ENCODE results near the gene EML4.
A peak's percentile ranks its signal among the peaks of the same experiment; 100 is the strongest.
"Not testable (repeated sequence)": the region's sequence is repeated elsewhere in the genome, so short reads cannot be mapped to it uniquely, and the experiment has no call there.

EML4 gene

DNA sequence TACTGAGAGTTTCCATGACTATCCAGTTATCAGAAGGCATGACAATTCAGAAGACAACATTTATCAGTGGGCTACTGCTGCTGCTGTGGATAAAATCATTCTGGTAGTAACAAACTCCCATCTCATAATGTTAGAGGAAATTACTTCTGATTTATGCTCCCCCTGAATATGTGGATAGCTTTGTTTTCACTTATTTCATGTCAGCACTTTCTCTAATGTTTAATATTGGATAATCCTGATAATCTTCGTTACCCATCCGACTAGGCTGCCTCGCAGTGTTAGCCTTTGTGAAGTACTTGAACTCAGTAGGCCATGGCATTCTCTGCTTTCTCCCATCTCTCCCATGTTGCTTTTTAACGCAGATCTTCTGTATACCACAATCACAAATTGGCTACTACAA lies 163.4 kb downstream of the EML4 start:
- Mint-ChIP-seq H3K27me3 (ENCODE audit: low read depth) (no peaks in the 10 kb centered on the region), H3K4me3 (no peak overlapping the region), H3K4me1 (no peaks in the 10 kb centered on the region), H3K9me3 (no peaks in the 10 kb centered on the region), H3K27ac (no peak overlapping the region), H3K36me3 (ENCODE audit: low read depth) (peaks cover 76% of the 10 kb centered on the region)
- TF ChIP-seq, protein P1, sequence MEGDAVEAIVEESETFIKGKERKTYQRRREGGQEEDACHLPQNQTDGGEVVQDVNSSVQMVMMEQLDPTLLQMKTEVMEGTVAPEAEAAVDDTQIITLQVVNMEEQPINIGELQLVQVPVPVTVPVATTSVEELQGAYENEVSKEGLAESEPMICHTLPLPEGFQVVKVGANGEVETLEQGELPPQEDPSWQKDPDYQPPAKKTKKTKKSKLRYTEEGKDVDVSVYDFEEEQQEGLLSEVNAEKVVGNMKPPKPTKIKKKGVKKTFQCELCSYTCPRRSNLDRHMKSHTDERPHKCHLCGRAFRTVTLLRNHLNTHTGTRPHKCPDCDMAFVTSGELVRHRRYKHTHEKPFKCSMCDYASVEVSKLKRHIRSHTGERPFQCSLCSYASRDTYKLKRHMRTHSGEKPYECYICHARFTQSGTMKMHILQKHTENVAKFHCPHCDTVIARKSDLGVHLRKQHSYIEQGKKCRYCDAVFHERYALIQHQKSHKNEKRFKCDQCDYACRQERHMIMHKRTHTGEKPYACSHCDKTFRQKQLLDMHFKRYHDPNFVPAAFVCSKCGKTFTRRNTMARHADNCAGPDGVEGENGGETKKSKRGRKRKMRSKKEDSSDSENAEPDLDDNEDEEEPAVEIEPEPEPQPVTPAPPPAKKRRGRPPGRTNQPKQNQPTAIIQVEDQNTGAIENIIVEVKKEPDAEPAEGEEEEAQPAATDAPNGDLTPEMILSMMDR (IDR thresholded peaks at IDR 0.05; ENCODE audit: unreplicated experiment in 3 of 3): no peak

DNA sequence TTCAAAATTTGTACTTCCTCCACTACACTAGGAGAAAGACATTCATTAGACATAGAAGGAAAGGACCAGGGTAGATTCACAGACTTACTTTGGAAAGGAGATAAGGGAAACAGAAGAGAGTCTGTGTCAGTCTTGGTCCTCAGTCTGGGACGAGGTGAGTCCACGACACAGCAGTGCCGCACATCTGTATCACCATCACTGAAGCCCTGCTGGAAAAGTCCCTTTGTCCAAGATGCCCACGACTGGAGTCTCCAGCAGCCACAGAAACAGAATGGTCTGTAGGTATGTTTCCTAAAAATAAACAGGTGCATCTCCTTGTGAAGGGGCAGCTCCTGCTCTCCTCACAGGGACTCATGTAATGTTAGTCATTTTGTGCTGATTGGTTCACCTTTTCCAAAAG lies 164.4 kb downstream of the EML4 start:
- no peak overlapping the region for H3K27ac Mint-ChIP-seq
- H3K4me3 Mint-ChIP-seq: no peak overlapping the region
- no peaks in the 10 kb centered on the region for H3K4me1 Mint-ChIP-seq
- peaks cover 79% of the 10 kb centered on the region for H3K36me3 Mint-ChIP-seq (ENCODE audit: low read depth)
- TF ChIP-seq, protein P1 (IDR thresholded peaks at IDR 0.05; ENCODE audit: unreplicated experiment in 3 of 3): no peak
- no peaks in the 10 kb centered on the region for H3K9me3 Mint-ChIP-seq
- H3K27me3 Mint-ChIP-seq (ENCODE audit: low read depth): no peaks in the 10 kb centered on the region

DNA sequence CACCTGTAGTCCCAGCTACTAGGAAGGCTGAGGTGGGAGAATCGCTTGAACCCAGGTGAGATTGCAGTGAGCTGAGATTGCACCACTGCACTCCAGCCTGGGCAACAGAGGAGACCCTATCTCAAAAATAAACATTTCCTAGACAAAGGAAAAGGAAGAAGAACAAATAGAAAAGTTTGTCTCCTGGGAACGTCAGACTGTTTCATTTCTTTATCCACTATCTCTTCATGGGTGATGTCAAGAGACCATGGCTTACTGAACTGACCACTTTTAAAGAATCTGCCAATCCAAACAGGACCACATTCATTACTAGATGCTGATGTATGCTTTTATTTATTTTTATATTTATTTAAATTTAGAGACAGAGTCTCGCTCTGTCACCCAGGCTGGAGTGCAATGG lies 165.1 kb downstream of the EML4 start:
- TF ChIP-seq, protein P1 (IDR thresholded peaks at IDR 0.05; ENCODE audit: unreplicated experiment in 3 of 3): no peak
- no peaks in the 10 kb centered on the region for H3K4me1 Mint-ChIP-seq
- no peaks in the 10 kb centered on the region for H3K9me3 Mint-ChIP-seq
- no peak overlapping the region for H3K4me3 Mint-ChIP-seq
- no peaks in the 10 kb centered on the region for H3K27me3 Mint-ChIP-seq (ENCODE audit: low read depth)
- H3K36me3 Mint-ChIP-seq (ENCODE audit: low read depth): peaks cover 79% of the 10 kb centered on the region
- no peak overlapping the region for H3K27ac Mint-ChIP-seq

DNA sequence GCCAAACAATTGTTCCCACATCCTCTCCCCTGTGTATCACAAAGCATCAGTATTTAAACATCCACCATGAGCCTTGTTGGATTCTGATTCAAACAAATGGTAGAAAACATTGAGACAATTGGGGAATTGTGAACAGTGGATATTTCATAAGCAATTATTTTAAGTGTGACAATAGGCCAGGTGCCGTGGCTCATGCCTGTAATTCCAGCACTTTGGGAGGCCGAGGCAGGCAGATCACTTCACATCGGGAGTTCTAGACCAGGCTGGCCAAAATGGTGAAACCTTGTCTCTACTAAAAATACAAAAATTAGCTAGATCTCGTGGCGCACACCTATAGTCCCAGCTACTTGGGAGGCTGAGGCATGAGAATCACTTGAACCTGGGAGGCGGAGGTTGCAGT lies 165.7 kb downstream of the EML4 start:
- H3K27me3 Mint-ChIP-seq (ENCODE audit: low read depth); H3K4me3 Mint-ChIP-seq; H3K27ac Mint-ChIP-seq; H3K4me1 Mint-ChIP-seq; H3K9me3 Mint-ChIP-seq: not testable (repeated sequence)
- peaks cover 80% of the 10 kb centered on the region for H3K36me3 Mint-ChIP-seq (ENCODE audit: low read depth)

DNA sequence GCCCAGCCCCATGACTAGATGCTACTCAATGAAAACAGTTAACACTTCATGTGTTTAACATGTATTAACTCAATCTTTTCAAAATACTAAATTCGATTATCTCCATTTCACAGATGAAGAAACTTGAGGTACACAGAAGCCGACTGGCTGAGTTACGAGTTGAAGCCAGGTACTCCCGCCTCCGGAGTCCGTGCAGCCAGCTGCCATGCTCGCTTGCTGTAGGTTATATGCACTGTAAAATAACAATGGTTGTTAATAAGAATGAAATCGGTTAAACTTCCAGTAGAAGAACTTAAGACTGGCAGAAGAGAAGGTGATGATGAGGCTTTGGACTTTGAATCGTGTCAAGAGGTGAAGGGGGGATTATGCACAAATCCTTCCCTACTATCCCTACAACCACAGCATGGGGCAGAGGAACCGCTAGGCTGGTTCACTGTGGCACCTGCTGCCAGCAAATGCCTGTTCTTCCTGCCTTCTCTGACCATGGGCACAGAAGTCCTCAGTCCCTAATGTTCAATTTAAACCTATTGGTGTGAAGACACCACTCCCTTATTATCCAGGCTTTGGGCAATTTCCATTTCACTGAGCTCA lies 166.5 kb downstream of the EML4 start:
- H3K27ac Mint-ChIP-seq: peak overlapping the region; percentile 41 to 64 (median 59)
- TF ChIP-seq, protein P1 (IDR thresholded peaks at IDR 0.05; ENCODE audit: unreplicated experiment in 3 of 3): no peak
- H3K27me3 Mint-ChIP-seq (ENCODE audit: low read depth): no peaks in the 10 kb centered on the region
- H3K4me1 Mint-ChIP-seq: peaks cover 7% of the 10 kb centered on the region
- no peaks in the 10 kb centered on the region for H3K9me3 Mint-ChIP-seq
- H3K4me3 Mint-ChIP-seq: no peak overlapping the region
- peaks cover 84% of the 10 kb centered on the region for H3K36me3 Mint-ChIP-seq (ENCODE audit: low read depth)

DNA sequence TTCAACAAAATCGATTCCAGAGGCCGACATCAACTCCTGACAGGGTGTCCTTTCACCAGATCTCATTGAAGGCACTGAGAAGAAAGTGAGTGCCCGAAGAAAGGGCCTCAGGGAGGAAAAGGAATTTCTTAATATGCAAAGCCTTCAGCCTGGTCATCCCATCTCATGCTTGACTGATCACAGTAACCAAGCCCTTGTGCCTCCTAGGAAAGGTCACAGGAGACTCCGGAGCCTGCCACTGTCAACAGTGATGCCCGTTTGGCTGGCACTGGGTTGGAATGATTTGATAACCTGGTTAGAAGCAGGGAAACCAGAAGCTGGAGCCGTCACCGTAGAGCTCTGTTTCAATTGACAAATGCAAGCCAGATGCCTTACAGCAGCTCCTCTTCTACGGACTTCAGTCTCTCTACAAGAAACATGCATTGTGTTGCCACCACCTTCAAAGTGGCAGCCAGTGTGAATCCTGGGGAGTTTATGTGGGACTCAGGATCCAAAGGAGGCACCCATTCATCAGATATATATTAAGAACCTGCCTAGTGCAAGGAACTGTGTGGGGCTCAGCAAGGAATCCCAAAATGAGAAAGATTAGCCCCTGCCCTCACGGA lies 167.3 kb downstream of the EML4 start:
- H3K36me3 Mint-ChIP-seq (ENCODE audit: low read depth): peaks cover 83% of the 10 kb centered on the region
- H3K9me3 Mint-ChIP-seq: no peaks in the 10 kb centered on the region
- H3K27me3 Mint-ChIP-seq (ENCODE audit: low read depth): no peaks in the 10 kb centered on the region
- TF ChIP-seq, protein P1 (IDR thresholded peaks at IDR 0.05; ENCODE audit: unreplicated experiment in 3 of 3): no peak
- peaks cover 7% of the 10 kb centered on the region for H3K4me1 Mint-ChIP-seq
- H3K27ac Mint-ChIP-seq: peak overlapping the region; percentile 41 to 64 (median 59)
- no peak overlapping the region for H3K4me3 Mint-ChIP-seq

Measured in nephron (organoid).